Endometrial microvascular endothelial cells (primary cell): ENCODE results near the gene CHGA. TPM values are rescaled to one million over a fixed set of nuclear protein-coding genes. Genes with fewer than 3 reads are reported as not detected.

Experiments used
- in situ Hi-C: cut with HindIII; loops from 2 replicates; pipeline ENCODE4 v1.10.0; 2017; ENCODE audit warnings: low sequenced_read_pairs, low pct_unique_long_range_greater_than_20kb; ENCODE audit errors: inconsistent ontology term
- total RNA-seq: library from RNA; depleted of rRNA; stranded (reverse); fragments of >200 nt; gene quantifications from one replicate; pipeline ENCODE4 v1.2.3, GENCODE V29; 2015; ENCODE audit errors: inconsistent ontology term

Gene CHGA
- total RNA-seq, 1 donor from 2014 or later = not detected

GRCh38 chr14:92928258-92928629, 5.3 kb downstream of the CHGA start:
- in situ Hi-C loops = no loop called here

- in situ Hi-C loops = no loop called here
Observed at GRCh38 chr14:92928961-92929688, 6.2 kb downstream of the CHGA start.

- in situ Hi-C loops = no loop called here
Observed at GRCh38 chr14:92929689-92930608, 7.0 kb downstream of the CHGA start.

GRCh38 chr14:92930737-92931602, 8.0 kb downstream of the CHGA start:
- in situ Hi-C loops = no loop called here

- in situ Hi-C loops = no loop called here
Observed at GRCh38 chr14:92931681-92932447, 8.9 kb downstream of the CHGA start.

GRCh38 chr14:92932448-92933395, 9.8 kb downstream of the CHGA start:
- in situ Hi-C loops = no loop called here

- in situ Hi-C loops = no loop called here
Observed at GRCh38 chr14:92933481-92933880, 10.5 kb downstream of the CHGA start.

- in situ Hi-C loops = no loop called here
Observed at GRCh38 chr14:92934196-92935085, 11.5 kb downstream of the CHGA start.

GRCh38 chr14:92935446-92935845, 12.5 kb downstream of the CHGA start:
- in situ Hi-C loops = no loop called here

GRCh38 chr14:92936085-92936484, 13.1 kb downstream of the CHGA start:
- in situ Hi-C loops = no loop called here

GRCh38 chr14:92937051-92937937, 14.3 kb downstream of the CHGA start:
- in situ Hi-C loops = no loop called here

- in situ Hi-C loops = no loop called here
Observed at GRCh38 chr14:92938235-92938875, 15.4 kb downstream of the CHGA start.

GRCh38 chr14:92938890-92939671, 16.1 kb downstream of the CHGA start:
- in situ Hi-C loops = no loop called here

- in situ Hi-C loops = no loop called here
Observed at GRCh38 chr14:92939699-92940098, 16.7 kb downstream of the CHGA start.
